Stimulated activated CD4-positive, alpha-beta T cell treated with anti-CD3 and anti-CD28 coated beads, TNF-alpha, amount 100 ng/mL, for 4 hours (primary cell): ENCODE results near the gene KISS1R.

Source experiments
- DNase-seq, 3 experiments: peaks; one replicate each; pipeline ENCODE4 v3.0.0-alpha.2; 2020; ENCODE audit warnings: low read depth in 3 of 3

Gene KISS1R

DNA sequence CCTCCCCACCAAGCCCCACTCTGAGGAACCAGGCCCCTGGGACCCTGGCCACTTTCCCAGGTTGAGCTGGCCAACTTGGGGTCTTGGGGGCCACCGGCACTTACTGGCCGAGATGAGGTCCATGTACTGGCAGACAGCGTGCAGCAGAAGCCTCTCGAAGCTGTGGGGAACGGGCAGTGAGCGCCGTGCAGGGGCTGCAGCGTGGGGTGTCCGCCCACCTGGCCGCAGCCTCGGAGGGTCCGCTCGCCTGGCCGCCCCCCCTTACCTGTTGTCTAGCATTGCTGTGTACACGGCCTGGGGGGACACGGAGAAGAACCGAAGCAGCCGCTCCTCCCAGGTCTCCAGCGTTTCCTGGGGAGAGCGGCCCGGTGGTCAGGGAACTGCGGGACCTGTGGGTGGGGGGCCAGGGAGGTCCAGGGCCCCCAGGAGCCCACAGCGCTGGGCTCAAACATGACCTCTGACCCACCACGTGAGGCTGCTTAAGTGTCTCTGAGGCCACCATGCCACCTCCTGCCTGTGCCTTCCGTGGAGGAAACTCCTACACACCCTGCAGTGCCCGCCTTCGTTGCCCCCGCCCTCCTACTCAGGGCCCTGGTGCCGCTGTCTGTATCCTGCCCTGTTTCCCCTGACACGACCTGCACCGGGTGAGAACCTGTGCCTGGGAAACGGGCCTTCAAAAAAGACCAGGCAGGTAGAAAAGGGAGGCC is 17.6 kb upstream of the KISS1R start:
- no peak for DNase-seq

DNA sequence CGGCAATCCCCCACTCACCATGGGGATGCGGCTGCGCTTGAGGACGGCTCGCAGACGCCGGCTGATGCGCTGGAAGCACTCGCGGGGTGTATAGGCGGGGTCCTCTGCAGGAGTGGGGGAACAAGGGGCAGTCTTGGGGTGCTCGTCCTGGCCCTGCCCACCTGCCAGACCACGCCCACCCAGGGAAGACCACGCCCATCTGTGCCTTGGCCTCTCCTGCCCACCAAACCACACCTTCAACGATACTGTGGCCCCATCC is 17.2 kb upstream of the KISS1R start:
- DNase-seq = no peak

DNA sequence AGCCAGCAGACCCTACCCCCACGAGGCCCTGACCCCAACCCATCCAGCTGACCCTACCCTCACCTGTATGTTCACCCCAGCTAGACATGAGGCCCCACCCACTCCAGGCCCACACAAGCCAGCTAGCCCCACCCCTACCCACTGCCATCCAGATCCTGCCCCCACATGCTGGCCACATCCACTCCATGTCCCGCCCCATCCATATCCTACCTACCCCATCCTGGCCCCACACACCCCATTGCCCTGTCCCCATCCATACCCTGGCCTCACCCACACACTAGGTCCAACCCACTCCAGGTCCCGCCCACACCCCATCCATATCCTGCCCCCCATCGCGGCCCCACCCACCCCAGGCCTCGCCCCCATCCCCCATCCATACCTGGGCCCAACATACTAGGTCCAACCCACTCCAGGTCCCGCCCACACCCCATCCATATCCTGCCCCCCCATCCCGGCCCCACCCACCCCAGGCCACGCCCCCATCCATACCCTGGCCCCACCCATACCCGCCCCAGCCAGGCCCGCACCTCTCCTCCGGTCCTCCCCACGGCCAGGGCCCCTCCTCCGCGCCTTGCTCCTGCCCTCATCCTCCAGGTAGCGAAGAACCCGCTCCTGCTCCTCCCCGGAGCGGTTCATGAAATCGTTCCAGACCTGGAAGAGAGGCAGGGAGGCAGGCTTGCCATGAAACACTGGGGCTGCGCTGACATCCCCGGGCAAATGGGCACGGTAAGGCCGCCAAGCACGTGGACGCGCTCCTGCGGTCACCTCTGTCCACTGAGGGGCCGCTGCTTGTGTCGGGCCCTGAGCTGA is 16.6 kb upstream of the KISS1R start:
- DNase-seq = no peak

DNA sequence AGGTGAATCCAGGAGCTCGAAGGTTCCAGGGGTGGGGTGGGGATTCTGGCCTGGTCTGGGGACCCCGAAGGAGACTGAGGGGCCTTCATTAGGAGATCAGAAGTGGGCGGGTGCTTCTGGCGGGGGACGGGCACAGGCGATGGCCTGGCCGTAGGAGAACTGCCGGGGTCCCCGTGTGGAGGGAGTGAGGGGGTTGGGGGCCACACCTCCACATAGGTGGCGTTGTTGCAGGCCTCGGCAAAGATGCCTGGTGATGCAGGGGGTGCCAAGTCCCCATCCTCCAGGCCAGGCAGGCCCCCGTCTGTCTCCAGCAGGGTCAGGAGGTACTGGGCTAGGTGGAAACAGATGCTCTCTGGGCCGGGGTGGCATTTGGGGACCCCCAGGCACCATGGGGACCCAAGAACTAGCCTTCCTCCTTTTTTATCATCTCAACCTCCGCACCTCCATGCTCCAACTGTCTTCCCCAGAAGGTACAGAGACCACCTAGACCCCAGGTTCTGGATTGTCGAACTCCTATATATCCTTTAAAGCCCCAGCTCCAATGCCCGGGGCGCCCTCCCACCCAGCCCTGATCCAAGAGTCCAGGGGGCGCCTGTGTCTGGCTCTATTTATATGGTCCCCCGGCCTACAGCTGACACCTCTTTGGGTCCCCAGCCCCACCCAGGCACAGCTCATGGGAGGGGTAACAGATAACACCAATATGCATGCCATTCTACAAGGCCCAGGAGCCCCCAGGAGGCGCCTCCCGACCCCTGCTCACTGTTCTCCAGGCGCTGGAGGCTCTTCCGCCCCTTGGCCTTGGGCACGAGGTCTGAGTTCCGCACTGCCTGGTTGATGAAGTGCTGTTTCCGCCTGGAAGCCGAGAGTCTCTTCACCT is 15.7 kb upstream of the KISS1R start:
- no peak for DNase-seq

DNA sequence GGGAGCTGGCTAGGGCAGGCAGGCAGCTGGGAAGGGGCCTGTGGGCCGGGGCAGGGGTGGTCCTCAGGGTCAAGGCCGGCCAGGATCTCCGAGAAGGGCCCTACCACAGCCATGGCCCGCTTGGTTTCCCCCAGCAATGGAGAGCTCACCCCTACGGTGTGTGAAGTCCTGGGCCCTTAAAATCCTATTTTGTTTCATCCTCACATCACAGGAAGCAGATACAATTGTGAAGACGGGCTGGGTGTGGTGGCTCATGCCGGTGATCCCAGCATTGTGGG is 15.1 kb upstream of the KISS1R start:
- DNase-seq = no peak

DNA sequence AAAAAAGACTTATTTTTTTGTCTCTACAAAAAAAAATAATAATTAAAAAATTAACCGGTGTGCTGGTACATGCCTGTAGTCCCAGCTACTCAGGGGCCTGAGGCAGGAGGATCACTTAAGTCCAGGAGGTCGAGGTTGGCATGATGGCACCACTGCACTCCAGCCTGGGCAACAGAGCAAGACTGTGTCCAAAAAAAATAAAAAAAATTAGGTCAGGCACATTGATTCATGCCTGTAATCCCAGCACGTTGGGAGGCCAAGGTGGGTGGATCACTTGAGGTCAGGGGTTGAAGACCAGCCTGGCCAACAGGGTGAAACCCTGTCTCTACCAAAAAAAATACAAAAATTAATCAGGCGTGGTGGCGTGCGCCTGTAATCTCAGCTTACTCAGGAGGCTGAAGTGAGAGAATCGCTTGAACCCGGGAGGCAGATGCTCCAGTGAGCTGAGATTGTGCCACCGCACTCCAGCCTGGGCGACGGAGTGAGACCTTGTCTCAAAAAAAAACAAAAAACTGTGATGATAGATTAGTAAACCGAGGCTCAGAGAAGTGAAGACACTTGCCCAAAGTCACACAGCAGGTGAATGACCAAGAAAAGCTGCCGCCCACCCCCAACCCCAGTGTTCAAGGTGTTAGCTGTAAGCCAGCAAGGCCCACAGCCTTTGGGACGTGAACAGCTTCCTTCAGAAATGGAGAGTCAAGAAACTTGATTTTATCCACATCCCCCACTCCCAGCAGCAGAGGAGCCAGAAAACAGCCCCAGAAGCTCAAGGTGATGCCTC is 14.5 kb upstream of the KISS1R start:
- no peak for DNase-seq

DNA sequence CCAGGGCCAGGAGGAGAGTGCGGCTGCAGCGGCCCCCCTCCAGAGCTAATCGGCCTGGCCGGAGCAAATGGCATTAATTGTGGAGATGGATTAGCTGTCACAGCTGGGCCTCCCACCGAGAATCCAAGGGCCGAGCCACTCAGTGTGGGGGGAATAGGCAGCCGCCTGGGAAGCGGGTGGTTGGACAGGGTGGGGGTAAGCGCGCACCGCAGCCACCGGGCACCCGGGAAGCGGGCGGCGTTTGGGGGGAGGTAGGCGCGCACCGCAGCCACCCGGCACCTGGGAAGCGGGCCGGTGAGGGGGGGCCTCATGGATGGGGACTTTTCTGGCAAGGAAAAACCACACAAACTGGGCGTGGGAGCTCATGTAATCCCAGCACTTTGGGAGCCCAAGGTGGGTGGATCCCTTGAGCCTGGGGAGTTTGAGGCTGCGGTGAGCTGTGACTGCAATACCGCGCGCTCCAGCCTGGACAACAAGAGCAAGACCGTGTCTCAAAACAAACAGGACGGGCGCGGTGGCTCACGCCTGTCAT is 13.8 kb upstream of the KISS1R start:
- no peak for DNase-seq

DNA sequence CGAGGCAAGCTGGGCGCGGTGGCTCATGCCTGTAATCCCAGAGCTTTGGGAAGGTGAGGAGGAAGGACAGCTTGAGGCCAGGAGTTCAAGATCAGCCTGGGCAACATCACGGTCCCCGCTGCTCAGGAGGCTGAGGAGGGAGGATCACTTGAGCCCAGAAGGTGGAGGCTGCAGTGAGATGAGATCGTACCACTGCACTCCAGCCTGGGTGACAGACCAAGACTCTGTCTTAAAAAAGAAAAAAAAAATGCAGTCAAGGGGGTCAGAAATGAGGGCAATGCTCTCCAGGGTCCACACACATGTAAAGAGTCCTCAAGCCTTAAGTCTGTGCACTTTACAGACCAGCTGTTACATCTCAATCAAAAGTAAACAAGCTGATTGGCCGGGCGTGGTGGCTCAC is 12.6 kb upstream of the KISS1R start:
- no peak for DNase-seq

DNA sequence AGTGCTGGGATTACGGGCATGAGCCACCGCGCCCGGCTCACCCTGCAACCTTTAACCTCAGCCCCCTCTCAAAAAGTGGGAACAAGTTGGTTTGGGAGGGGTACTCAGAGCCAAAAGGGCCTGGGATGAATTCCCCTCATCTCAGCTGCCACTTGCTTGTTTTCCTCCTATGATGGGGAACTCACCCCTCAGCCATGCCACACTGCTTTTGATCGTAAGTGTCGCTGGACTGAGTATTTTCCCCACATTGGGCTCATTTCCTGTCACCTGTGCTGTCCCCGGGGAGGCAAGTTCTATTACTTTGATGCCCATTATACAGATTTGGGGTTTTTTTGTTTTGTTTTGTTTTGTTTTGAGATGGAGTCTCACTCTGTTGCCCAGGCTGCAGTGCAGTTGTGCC is 10.7 kb upstream of the KISS1R start:
- DNase-seq = no peak

DNA sequence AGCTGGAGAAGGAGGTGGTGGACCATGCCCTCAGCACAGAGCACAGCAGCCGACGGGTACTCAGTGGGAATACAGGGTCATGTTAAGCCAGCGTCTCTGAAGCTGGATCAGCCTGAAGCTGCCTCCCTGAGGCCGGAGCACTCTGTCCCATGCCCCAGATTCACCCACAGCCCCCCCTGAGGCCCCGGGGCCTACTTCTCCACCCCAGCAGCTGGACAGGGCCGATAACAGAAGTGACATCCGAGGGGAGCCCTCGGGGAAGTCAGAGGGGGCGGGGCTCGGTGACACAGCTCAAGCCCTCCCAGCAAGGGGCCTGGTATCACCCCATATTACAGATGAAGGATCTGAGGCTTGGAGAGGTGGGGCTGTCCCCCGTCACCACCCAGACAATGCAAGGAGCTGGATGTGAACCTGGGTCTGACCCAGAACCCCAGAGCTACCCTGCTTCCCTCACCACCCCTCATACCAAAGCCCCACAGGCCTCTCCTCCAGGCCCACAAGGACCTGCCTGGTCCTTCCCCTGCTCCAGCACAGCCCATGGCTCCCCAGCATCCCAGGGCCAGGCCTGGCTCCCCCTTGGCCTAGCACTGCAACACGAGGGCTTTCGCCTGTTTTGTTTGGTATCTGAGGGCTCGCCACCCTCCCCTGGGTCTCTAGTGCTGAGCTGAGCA is 9.8 kb upstream of the KISS1R start:
- DNase-seq = no peak

DNA sequence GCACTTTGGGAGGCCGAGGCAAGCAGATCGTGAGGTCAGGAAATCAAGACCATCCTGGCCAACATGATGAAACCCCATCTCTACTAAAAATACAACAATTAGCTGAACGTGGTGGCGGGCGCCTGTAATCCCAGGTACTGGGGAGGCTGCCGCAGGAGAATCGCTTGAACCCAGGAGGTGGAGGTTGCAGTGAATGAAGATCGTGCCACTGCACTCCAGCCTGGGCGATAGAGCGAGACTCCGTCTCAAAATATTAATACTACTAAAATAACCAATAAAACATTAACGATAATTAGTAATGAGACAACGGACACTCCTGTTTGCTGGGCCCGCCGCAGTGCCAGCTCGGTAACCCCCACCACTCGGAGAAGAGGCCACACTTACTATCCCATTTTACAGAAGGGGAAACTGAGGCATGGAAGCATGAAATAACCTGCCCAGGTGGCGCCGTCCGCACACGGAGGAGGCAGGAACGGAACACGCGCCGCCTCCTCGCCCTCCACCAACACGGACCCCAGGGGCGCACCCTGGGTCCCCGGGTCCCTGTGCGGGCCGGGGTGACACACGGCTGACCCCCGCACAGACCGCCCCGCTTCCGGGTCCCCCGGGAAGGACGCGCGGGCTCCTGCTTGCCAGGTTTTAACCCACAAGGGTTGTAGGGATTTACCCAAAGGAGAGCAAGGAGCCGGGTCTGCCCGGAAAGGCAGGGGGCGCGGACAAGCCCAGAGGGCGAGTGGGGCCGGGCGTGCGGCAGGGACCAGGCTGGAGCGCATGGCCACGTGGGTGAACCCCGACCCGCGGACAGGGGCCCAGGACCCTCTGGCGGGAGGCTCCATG is 5.7 kb upstream of the KISS1R start:
- DNase-seq = no peak

DNA sequence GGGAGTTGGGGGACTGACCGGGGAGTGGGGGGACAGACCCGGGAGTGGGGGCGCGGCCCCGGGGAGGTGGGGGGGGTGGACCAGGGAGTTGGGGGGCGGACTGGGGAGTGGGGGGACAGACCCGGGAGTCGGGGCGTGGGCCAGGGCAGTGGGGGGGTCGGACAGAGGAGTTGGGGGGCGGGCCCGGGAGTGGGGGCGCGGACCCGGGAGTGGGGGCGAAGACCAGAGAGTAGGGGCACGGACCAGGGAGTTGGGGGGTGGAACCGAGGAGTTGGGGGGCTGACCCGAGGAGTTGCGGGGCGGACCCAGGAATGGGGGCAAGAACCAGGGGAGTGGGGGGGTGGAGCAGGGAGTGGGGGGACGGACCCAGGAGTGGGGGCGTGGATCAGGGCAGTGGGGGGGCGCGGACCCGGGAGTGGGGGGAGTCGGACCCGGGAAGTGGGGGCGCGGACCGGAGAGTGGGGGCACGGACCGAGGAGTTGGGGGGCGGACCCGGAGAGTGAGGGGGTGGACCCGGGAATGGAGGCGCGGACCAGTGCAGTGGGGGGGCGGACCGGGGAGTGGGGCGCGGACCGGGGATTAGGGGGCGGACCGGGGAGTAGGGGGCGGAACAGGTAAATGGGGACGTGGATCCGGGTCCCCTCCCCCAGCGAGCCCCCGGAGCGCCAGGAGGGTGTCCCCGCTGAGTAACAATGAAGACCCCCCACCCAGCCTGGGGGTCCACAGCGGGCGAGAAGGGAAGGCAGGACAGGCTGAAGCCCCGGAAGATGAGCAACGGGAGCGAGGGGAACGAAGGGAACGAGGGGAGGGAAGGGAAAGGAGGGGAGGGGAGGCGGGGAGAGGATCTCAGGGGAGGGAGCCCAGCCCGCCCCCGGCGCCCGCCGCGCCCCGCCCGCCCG is 4.7 kb upstream of the KISS1R start:
- no peak for DNase-seq

DNA sequence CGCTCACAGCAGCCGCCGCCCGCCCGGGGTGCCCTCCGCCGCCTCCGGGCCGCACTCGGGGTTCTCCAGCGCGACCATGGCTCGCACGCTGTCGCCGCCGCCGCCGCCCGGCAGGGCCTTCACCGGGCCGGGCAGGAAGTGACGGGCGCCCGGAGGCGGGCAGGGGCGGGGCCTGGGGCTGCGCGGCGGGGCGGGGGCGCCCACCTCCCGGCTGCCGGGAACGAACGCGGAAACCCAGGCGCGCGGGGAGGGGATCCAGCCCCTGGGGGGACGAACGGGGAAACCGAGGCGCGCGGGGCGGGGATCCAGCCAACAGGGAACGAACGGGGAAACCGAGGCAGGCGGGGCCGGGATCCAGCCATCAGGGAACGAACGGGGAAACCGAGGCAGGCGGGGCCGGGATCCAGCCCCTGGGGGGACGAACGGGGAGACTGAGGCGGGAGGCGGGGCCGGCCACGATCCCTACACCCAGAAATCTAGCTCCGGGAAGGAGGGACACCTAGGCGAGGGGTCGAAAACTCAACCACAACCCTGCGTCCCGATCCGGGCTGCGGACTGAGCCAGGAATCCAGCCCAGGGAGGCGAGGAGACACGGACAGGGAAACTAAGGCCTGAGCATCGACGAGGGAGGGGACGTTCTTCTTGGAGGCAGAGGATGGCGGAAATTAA is 3.9 kb upstream of the KISS1R start, which contains the start of gene R3HDM4:
Gene R3HDM4, minus strand, starts transcription at position 140 of the 669 bp plus-strand sequence. Its CDS starts 62 bp downstream, at position 78.
- peak; percentile 76 to 84 (median 77) for DNase-seq

DNA sequence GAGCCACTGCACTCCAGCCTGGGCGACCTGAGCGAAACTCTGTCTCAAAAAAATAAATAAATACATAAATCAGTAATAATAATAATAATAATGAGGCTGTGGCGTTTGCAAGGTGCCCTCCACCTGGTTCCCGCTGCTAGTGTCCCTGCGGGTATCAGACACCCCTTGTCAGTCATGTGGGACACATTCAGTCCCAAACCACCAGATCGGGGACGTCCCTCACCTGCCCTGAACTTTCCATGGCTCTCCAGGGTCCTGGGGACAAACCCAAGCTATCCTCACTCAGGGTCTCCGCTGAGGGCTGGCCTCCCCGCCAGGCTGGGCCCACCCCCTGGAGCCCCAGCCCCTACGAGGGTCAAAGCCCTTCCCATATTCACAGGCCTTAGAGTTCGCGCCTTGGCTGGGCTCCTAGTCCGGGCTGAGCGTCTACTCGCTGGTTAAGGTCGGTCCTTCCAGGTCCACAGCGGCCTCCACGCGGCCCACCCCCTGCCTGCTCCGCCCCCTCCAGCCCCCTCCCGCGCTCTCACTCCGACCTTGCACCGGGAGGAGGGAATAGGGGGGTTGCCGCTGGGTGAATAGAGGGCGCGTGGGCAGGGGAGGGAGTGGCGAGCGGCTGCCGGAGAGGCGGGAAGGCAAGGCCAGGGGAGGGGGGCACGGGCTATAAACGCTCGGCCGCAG is 349 bp upstream of the KISS1R start:
- no peak for DNase-seq

DNA sequence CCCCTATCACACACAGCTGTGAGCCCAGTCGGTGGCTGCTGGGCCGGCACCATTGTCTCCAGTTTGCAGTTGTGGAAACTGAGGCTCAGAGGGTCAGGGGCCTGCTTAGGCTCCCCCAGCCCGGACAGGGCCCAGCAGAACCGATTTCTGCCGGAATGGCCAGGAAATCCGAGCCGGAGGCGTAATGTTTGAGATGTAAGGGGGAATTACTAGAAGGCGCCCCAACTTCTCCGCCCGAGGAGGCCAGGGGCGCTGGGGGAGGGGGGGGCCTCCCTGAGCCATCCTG is 962 bp downstream of the KISS1R start:
- DNase-seq = no peak

DNA sequence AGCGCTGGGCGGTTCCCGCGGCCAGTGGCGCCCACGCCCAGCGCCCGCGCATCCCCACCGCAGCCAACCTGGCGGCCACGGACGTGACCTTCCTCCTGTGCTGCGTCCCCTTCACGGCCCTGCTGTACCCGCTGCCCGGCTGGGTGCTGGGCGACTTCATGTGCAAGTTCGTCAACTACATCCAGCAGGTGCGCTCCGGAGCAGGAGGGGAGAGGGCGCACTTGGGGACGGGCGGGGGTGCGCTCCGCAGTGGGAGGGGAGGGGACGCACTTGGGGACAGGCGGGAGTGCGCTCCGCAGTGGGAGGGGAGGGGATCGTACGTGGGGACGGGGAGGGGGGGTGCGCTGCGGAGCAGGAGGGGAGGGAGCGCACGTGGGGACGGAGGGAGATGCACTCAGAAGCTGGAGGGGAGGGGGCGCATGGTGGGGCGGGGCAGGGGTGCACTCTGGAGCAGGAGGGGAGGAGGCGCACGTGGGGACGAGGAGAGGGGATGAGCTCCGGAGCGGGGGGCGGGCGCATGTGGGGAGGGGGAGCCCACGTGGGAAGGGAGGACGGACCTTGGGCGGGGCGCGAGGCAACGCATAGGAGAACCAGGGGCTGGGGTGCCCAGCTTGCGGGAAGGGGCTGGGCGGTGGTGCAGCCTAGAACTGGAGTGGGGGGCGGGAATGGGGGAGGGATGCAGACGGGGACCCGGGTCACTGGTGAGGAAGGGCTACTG is 1.5 kb downstream of the KISS1R start:
- DNase-seq = no peak

DNA sequence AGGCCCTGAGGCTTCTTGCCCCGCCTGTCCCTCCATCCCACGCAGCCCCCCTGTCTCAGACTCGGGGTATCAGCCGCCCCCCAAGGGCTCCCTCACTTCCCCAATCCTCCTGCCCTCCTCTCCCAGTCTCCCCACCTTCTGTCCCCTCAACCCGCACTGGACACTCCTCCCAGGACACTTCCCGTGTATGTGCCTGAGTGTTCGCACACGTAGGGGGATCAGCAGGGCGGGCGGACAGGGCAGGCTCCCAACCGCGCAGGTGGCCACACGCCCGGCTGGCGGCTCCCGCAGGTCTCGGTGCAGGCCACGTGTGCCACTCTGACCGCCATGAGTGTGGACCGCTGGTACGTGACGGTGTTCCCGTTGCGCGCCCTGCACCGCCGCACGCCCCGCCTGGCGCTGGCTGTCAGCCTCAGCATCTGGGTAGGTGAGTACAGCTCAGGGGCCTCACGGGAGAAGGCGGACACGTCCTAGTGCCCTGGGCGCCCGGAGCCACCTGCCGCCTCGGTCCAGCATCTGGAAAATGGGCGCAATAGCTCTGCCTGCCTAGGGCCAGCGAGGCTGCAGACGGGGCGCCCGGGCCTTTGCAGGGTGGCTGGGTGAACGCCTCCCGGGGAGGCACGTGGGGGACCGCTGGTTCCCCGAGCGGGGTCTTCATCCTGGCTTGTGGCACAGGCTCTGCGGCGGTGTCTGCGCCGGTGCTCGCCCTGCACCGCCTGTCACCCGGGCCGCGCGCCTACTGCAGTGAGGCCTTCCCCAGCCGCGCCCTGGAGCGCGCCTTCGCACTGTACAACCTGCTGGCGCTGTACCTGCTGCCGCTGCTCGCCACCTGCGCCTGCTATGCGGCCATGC is 2.3 kb downstream of the KISS1R start:
- no peak for DNase-seq
